T-helper 2 cell treated with Interferon-gamma antibody and Interleukin-4, amounts not matched to agents 5 μg/mL and 100 μg/mL, for 36 hours (primary cell): ENCODE data around the gene FOXP2.

Source experiments
- DNase-seq: peaks from one replicate; pipeline ENCODE4 v3.0.0; 2021; ENCODE audit warnings: low spot score
- H3K27ac Mint-ChIP-seq: one replicate; pipeline ENCODE4 v1.8.0; 2021; ENCODE audit warnings: mild to moderate bottlenecking, mixed read lengths
- H3K27me3 Mint-ChIP-seq: one replicate; pipeline ENCODE4 v1.8.0; 2021; ENCODE audit warnings: low read depth, mixed read lengths
- H3K36me3 Mint-ChIP-seq: one replicate; pipeline ENCODE4 v1.8.0; 2021; ENCODE audit warnings: low read depth, mixed read lengths
- H3K4me1 Mint-ChIP-seq: one replicate; pipeline ENCODE4 v1.8.0; 2021; ENCODE audit warnings: low read depth, mixed read lengths
- H3K4me3 Mint-ChIP-seq: one replicate; pipeline ENCODE4 v1.8.0; 2022; ENCODE audit warnings: mild to moderate bottlenecking, moderate library complexity, mixed read lengths
- H3K9me3 Mint-ChIP-seq: one replicate; pipeline ENCODE4 v1.8.0; 2021; ENCODE audit warnings: mixed read lengths

FOXP2 gene

DNA sequence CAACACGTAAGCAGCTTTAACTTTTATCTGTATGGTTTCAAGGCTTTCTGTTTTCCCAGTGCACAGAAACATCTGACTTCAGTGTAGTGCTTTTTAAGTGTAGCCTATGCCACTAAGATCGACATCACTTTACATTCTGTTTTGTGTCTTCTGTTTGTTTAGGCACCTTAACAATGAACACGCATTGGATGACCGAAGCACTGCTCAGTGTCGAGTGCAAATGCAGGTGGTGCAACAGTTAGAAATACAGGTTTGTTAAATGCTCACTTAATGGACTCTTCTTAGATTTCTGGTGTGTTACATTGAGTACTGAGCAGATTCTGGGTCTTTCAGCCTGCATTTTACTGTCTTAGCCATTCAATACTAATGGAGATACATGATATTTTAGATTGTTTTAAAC is 237.4 kb downstream of the FOXP2 start:
- no peaks in the 10 kb centered on the region for H3K9me3 Mint-ChIP-seq
- H3K4me3 Mint-ChIP-seq, result no peak overlapping the region
- no peaks in the 10 kb centered on the region for H3K36me3 Mint-ChIP-seq
- H3K27ac Mint-ChIP-seq, result no peak overlapping the region
- no peak for DNase-seq
- no peaks in the 10 kb centered on the region for H3K4me1 Mint-ChIP-seq
- H3K27me3 Mint-ChIP-seq, result no peaks in the 10 kb centered on the region

DNA sequence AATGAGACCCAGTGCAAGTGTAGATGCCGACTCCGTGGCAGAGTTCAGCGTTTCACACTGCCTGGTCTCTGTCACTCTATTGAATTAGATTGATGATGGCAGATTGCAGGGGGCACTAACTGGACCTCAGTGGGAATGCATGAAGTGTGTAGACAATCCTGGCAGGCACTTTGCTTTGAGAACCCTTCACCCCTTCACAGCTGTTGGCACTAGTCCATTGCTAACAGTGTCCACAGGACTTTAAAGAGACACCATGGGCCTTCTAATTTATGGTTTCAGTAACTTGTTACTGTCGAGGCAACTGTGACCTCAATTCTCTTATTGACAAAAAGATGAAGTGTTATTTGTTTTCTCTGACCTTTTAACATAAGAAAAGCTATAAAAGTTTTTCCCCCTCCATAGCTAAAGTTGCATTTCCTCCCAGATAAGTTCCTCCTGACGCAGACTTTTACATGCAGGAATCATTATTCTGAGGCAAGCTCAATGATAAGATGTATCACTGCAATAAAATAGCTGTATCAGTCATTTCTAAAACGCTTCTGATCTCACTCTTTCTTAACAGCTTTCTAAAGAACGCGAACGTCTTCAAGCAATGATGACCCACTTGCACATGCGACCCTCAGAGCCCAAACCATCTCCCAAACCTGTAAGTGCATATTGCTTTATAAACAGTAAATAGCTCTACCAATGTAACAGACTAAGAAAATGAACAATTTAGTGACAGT is 238.9 kb downstream of the FOXP2 start:
- H3K9me3 Mint-ChIP-seq, result no peaks in the 10 kb centered on the region
- no peaks in the 10 kb centered on the region for H3K36me3 Mint-ChIP-seq
- H3K4me3 Mint-ChIP-seq, result no peak overlapping the region
- no peaks in the 10 kb centered on the region for H3K27me3 Mint-ChIP-seq
- H3K4me1 Mint-ChIP-seq, result no peaks in the 10 kb centered on the region
- DNase-seq, result no peak
- no peak overlapping the region for H3K27ac Mint-ChIP-seq

DNA sequence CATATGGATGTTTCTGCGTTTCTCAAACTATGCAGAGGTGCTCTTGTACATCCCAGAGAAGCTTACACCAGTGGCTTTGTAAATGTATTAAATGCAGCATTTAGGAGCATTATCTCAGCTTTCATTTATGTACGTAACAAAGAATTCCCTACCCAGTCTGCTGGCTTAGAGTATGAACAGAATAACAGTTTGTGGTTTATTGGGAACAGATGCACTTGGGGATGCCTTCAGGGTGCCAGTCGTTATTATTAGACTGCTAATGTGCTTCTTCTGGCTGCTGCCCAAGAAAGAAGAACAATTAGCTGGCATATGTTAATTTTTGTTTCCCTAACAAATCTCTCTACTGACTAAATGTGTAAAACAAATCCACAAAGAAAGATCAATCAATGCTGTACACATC is 241.9 kb downstream of the FOXP2 start:
- Mint-ChIP-seq H3K9me3 (no peaks in the 10 kb centered on the region), H3K36me3 (no peaks in the 10 kb centered on the region)
- no peak for DNase-seq

DNA sequence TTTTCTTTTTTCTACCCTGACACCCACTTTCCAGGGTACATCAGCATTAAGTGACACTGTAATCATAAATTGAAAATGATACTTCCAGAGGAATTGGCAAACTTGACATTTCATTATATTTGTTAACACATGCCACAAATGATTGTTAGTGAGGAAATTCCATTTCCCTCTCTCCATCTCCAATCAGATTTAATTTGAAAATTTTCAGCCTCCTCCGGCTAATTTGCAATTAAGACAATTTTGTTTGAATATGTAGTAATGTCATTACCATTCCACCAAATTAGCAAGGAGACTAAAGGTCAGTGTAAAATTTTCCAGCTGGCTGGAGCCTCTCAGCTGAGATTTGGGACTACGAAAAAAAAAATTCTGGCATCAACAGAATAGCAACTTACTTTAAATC is 242.7 kb downstream of the FOXP2 start:
- peaks cover 3% of the 10 kb centered on the region for H3K27me3 Mint-ChIP-seq
- no peak for DNase-seq
- H3K4me3 Mint-ChIP-seq, result no peak overlapping the region
- no peaks in the 10 kb centered on the region for H3K9me3 Mint-ChIP-seq
- no peak overlapping the region for H3K27ac Mint-ChIP-seq
- no peaks in the 10 kb centered on the region for H3K36me3 Mint-ChIP-seq
- H3K4me1 Mint-ChIP-seq, result no peaks in the 10 kb centered on the region

More for the DNA sequence above, 241.9 kb downstream of the FOXP2 start:
- no peak overlapping the region for H3K4me3 Mint-ChIP-seq
- H3K27ac Mint-ChIP-seq, result no peak overlapping the region
- H3K4me1 Mint-ChIP-seq, result no peaks in the 10 kb centered on the region
- H3K27me3 Mint-ChIP-seq, result peaks cover 3% of the 10 kb centered on the region

DNA sequence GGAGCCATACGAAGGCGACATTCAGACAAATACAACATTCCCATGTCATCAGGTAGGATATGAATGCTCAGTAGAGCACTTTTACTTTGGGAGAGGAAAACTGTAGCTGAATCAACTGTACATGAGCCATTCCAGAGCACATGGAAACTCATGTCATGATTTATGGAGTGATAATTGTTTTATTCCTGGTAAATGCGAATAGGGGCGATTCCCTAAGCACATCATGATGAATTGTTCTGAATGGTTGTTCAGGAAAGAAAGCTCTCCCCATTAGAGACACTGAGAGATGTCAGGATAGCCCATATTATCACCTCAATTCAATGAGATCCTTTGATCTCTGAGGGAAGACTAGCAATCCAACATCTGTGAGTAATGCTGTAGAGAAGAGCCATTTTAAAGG is 243.6 kb downstream of the FOXP2 start:
- no peak for DNase-seq
- H3K9me3 Mint-ChIP-seq, result no peaks in the 10 kb centered on the region
- H3K27me3 Mint-ChIP-seq, result peaks cover 3% of the 10 kb centered on the region
- no peak overlapping the region for H3K4me3 Mint-ChIP-seq
- no peaks in the 10 kb centered on the region for H3K4me1 Mint-ChIP-seq
- no peaks in the 10 kb centered on the region for H3K36me3 Mint-ChIP-seq
- no peak overlapping the region for H3K27ac Mint-ChIP-seq

DNA sequence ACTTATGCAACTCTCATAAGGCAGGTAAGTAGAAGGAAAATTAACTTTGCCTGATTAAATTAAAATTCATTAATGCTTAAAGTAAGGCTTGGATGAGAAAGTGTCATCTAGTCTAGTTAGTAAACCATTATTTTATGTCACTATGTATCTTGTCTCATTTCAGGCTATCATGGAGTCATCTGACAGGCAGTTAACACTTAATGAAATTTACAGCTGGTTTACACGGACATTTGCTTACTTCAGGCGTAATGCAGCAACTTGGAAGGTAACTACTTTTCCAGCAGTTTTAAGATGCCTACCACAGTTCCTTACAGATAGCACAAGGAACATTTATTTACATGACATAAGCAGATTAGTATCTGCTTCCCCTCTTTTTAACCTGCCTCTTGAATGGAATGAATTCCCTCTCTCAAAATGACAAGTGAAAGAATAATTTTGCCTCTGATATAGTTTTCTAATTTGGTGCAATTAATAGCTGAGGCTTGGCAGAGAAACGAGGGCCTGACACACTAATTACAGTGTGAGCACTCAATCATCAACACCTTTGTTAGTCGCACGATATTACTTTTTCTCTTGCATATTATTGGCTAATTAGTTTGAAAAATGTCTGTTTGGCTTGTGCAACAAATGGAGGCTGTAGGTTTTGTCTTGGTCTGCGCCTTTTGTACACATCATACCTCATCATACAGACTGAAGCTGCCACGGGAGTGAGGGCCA is 245.0 kb downstream of the FOXP2 start:
- no peak overlapping the region for H3K27ac Mint-ChIP-seq
- no peak for DNase-seq
- no peak overlapping the region for H3K4me3 Mint-ChIP-seq
- peaks cover 3% of the 10 kb centered on the region for H3K27me3 Mint-ChIP-seq
- H3K36me3 Mint-ChIP-seq, result no peaks in the 10 kb centered on the region
- no peaks in the 10 kb centered on the region for H3K4me1 Mint-ChIP-seq
- H3K9me3 Mint-ChIP-seq, result no peaks in the 10 kb centered on the region

DNA sequence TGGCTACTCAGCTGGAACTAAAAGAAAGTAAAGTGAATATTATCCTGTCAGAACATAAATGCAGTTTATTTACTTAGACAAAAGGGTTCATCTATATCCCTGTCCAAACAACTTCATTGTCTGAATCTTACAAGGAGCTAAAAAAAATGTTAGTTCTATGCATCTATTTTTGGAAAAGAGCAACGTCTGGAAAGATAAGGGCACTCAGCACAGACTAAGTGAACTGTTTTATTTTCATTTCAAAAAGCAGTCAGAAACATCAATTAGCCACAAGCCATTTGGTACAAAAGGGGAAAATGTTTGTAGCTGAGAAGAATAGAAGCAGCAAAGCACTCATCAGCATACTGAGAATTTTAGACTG is 245.5 kb downstream of the FOXP2 start:
- H3K36me3 Mint-ChIP-seq, result no peaks in the 10 kb centered on the region
- peaks cover 3% of the 10 kb centered on the region for H3K27me3 Mint-ChIP-seq
- no peaks in the 10 kb centered on the region for H3K9me3 Mint-ChIP-seq
- no peaks in the 10 kb centered on the region for H3K4me1 Mint-ChIP-seq
- no peak overlapping the region for H3K4me3 Mint-ChIP-seq
- no peak overlapping the region for H3K27ac Mint-ChIP-seq
- DNase-seq, result no peak

DNA sequence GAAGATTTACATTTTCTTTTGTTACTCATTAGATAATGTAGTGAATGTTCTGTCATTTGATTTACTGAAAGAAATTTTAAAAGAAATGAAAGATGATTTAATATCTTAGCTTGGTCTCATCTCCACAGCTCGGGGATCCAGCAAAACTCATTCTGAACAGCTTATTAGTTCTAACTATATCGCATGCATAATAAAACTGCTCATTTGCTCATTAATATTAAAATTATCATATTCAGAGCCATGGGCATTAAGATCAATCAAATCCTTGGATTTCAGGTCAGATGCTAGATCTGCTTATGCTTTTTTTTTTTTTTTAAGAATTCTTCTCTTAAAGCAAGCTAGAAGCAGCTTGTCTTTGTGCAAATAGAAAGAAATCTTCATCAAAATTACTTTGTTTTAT is 246.1 kb downstream of the FOXP2 start:
- Mint-ChIP-seq H3K4me1 (no peaks in the 10 kb centered on the region), H3K9me3 (no peaks in the 10 kb centered on the region), H3K4me3 (no peak overlapping the region), H3K27me3 (peaks cover 3% of the 10 kb centered on the region), H3K36me3 (no peaks in the 10 kb centered on the region), H3K27ac (no peak overlapping the region)
- DNase-seq, result no peak

DNA sequence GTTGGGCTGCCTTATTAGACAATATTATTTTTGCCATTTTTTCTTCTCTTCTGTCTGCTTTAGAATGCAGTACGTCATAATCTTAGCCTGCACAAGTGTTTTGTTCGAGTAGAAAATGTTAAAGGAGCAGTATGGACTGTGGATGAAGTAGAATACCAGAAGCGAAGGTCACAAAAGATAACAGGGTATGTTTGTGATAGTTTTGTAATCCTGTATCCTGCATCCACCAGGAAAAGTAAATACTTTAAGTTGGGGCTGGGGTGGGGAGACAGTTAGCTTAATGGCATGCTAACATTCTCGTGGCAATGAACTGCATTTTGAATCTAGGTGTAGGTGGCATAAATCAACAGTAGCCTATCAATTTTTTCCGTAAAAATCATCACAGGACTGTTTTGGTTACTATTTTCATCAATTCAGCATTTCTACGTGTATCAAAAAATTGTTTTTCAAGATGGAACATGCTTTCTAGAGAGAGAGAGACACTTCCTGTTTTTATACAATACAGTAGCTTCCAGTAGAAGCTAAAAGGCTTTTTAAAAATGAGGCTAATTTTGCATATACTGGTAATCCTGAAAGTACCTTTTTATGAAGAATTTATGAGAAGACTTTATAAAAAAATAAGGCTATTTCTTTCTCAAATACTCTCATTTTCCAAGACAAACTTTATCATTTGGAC is 247.5 kb downstream of the FOXP2 start:
- no peaks in the 10 kb centered on the region for H3K4me1 Mint-ChIP-seq
- DNase-seq, result no peak
- no peak overlapping the region for H3K4me3 Mint-ChIP-seq
- H3K27ac Mint-ChIP-seq, result no peak overlapping the region
- H3K27me3 Mint-ChIP-seq, result peaks cover 3% of the 10 kb centered on the region
- H3K9me3 Mint-ChIP-seq, result no peaks in the 10 kb centered on the region
- H3K36me3 Mint-ChIP-seq, result no peaks in the 10 kb centered on the region

DNA sequence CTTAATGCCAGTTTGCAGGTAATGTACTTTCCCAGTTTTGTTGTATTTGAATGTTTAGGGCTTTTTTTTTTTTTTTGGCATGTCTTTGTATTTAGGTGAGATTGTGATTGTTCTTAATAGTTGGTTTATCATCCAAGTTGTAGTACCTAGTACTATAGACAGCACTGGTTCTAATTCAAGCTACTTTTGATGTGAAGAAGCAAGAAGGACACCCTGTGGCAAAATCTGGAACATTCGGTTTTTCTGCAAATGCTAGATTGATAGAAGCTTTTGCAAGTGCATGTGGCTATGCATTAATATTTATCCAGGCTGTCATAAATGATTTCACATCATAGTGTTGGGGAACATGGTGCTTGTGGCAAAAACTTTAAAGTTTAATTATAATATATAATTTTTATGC is 248.9 kb downstream of the FOXP2 start:
- Mint-ChIP-seq H3K27me3 (peaks cover 3% of the 10 kb centered on the region), H3K9me3 (no peaks in the 10 kb centered on the region), H3K27ac (no peak overlapping the region), H3K36me3 (no peaks in the 10 kb centered on the region), H3K4me1 (no peaks in the 10 kb centered on the region), H3K4me3 (no peak overlapping the region)
- no peak for DNase-seq

DNA sequence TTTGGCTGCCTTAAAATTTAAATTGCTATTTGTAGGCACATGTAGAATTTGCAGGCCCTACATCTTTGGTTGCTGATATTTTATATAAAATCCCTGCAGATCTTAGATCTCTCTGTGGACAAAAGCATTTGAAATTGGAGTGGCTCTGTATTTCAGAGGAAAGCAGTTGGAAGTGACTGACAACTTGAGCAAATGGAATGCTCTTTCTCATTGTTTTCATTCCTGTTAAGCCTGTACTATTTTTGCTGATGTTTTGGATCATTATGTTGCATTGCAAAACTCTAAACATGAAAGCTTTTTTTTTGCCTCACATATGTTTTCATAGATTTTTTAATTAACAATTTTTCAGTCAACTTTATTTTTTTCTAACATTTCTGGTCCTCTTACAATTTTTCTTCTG is 256.1 kb downstream of the FOXP2 start:
- Mint-ChIP-seq H3K4me1 (no peaks in the 10 kb centered on the region), H3K9me3 (no peaks in the 10 kb centered on the region), H3K27ac (no peak overlapping the region), H3K4me3 (no peak overlapping the region), H3K36me3 (no peaks in the 10 kb centered on the region), H3K27me3 (no peaks in the 10 kb centered on the region)
- DNase-seq, result no peak

DNA sequence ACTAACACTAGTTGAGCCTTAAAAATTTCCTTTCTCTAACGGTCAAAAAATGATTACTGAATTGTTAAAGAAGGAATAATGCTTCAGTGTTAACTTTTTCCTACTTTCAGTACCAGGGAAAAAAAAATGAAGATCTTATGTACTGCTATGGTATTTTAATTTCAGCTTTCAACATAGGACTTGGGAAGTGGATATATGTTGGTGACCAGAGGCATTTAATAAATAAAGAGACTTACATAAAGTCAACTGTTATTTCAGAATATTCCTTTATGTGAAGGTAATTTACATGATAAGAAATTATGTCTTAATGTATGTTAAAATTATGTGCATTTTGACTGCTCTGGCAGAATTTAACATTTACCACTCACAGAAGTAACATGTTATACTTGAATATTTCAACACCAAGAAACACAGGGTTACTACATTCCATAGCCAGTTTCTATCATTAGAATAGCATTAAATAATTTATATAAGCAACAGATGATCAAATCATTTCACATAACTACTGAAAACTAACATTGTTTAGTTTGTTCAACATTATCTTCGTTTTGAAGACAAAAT is 257.0 kb downstream of the FOXP2 start:
- no peaks in the 10 kb centered on the region for H3K9me3 Mint-ChIP-seq
- no peak overlapping the region for H3K27ac Mint-ChIP-seq
- no peak overlapping the region for H3K4me3 Mint-ChIP-seq
- H3K27me3 Mint-ChIP-seq, result no peaks in the 10 kb centered on the region
- no peaks in the 10 kb centered on the region for H3K36me3 Mint-ChIP-seq
- no peaks in the 10 kb centered on the region for H3K4me1 Mint-ChIP-seq
- no peak for DNase-seq

DNA sequence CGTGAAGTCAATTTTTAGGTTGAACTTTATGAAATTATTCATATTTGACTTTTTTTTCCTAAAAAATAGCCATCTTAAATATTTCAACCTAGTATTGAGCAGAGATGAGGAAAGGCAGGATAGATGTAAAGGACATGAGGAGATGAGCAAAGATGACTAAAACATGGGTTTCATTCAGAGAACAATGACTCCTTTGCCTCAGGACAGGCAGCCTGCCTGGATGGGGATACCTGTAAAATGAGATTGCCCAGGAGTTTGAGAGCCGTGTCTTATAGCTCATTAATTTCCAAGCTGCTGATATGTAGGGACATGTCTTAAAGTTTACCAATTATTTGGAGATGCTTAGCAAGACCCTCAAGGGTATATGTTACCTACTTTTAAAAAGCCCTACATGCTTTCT is 263.5 kb downstream of the FOXP2 start:
- no peak overlapping the region for H3K4me3 Mint-ChIP-seq
- H3K9me3 Mint-ChIP-seq, result no peaks in the 10 kb centered on the region
- H3K27me3 Mint-ChIP-seq, result peaks cover 5% of the 10 kb centered on the region
- no peak for DNase-seq
- H3K36me3 Mint-ChIP-seq, result no peaks in the 10 kb centered on the region
- no peak overlapping the region for H3K27ac Mint-ChIP-seq
- no peaks in the 10 kb centered on the region for H3K4me1 Mint-ChIP-seq

DNA sequence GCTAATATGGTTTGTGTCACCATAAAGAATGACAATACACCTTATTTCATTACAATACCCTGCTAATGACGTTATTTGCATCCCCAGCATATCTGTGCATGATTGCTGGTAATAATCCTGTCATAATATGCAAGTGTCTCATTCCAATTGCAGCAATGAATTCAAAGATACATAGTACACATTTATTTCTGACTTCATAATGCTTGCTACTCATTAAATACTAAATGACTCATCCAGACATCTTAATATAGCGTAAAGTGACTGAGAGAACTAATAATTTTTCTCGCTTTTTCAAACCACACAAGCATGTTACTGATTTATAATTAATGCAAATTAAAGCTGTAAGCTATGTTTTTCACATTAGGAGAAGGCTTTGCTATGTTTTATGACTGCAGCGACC is 272.6 kb downstream of the FOXP2 start:
- Mint-ChIP-seq H3K27me3 (no peaks in the 10 kb centered on the region), H3K4me3 (no peak overlapping the region), H3K4me1 (no peaks in the 10 kb centered on the region), H3K9me3 (no peaks in the 10 kb centered on the region), H3K36me3 (no peaks in the 10 kb centered on the region), H3K27ac (no peak overlapping the region)
- DNase-seq, result no peak
